ENCODE results near the gene ITGA5. TPM values are rescaled to one million over a fixed set of nuclear protein-coding genes. Genes with fewer than 3 reads are reported as not detected.

ITGA5 gene
- total and polyA plus RNA-seq, 9 of the 15 experiments (the other 6 are each of a cell fraction or from before 2014, with no cell fraction given): 9.1 to 82.1 (median 47.4) TPM

- TF ChIP-seq NCOR1 (IDR thresholded peaks at IDR 0.05) (no peak), SFPQ (IDR thresholded peaks at IDR 0.05; ENCODE audit: low read depth, low read length) (no peak), ZNF197 (CRISPR knock-in tag; IDR thresholded peaks at IDR 0.05; ENCODE audit: low read depth) (no peak), ETS1 (conservative IDR thresholded peaks at IDR 0.05; ENCODE audit: control insufficient read depth, low read depth, low read length) (peak; percentile 27; the same call in 1 of the 2 replicates), PHF8 (IDR thresholded peaks at IDR 0.05; ENCODE audit: borderline replicate concordance, low read length) (no peak), ILK (tag; IDR thresholded peaks at IDR 0.05; ENCODE audit: borderline replicate concordance, low read depth) (no peak), CREB3 (tag; conservative IDR thresholded peaks at IDR 0.05; ENCODE audit: low read depth) (no peak), PRMT5 (CRISPR knock-in tag; IDR thresholded peaks at IDR 0.05) (no peak), ZNF507 (tag; conservative IDR thresholded peaks at IDR 0.05) (no peak), ZBTB40 (IDR thresholded peaks at IDR 0.05) (no peak), ZBTB40 (CRISPR knock-in tag; IDR thresholded peaks at IDR 0.05) (no peak)
Measured at GRCh38 chr12:54390176-54390667, 28.8 kb downstream of the ITGA5 start (continued).
